Kidney (tissue), 14 donors: ENCODE data around the gene ITM2C. TPM values are rescaled to one million over a fixed set of nuclear protein-coding genes. Genes with fewer than 3 reads are reported as not detected.

Experiments used
- DNase-seq, 5 donors: peaks; one replicate each; pipeline ENCODE4 v3.0.0-alpha.2; 2013 to 2020
- FAIRE-seq: peaks from 2 replicates; lab custom pipeline; 2012; peaks lifted over from hg19 to GRCh38; lab: Jason Lieb, UNC
- H3K27ac ChIP-seq, 2 donors: one replicate each; pipeline ENCODE4 v1.7.0; 2013; ENCODE audit warnings: low read depth in 2 of 2, low read length in 2 of 2, inconsistent platforms in 1 of 2
- H3K27me3 ChIP-seq: one replicate; pipeline ENCODE4 v1.7.1; 2013; ENCODE audit warnings: low read length, inconsistent platforms; ENCODE audit not compliant: control insufficient read depth, insufficient read depth
- H3K36me3 ChIP-seq, 3 donors: one replicate each; pipeline versions ENCODE4 v1.7.0 to v1.7.1; 2013; ENCODE audit warnings: low read length in 3 of 3, control low read depth in 1 of 3, inconsistent platforms in 1 of 3; ENCODE audit not compliant: insufficient read depth in 3 of 3, control insufficient read depth in 2 of 3
- H3K4me1 ChIP-seq, 3 donors: one replicate each; pipeline versions ENCODE4 v1.7.0 to v1.7.1; 2013; ENCODE audit warnings: low read length in 3 of 3, inconsistent platforms in 1 of 3, low read depth in 1 of 3; ENCODE audit not compliant: control insufficient read depth in 2 of 3, insufficient read depth in 2 of 3
- H3K4me3 ChIP-seq, 3 donors: one replicate each; pipeline versions ENCODE4 v1.7.0 to v1.8.1; 2013; ENCODE audit warnings: low read length in 3 of 3, control low read depth in 1 of 3, inconsistent platforms in 1 of 3
- H3K9ac ChIP-seq, 3 donors: one replicate each; pipeline versions ENCODE4 v1.7.0 to v1.7.1; 2013; ENCODE audit warnings: low read length in 3 of 3, control low read depth in 1 of 3, inconsistent platforms in 1 of 3
- H3K9me3 ChIP-seq, 3 donors: one replicate each; pipeline versions ENCODE4 v1.7.0 to v1.7.1; 2013; ENCODE audit warnings: low read length in 3 of 3, control low read depth in 1 of 3, inconsistent platforms in 1 of 3; ENCODE audit not compliant: control insufficient read depth in 2 of 3, insufficient read depth in 1 of 3
- intact Hi-C: fragments of 100-400 bp; cut with DNase I; formaldehyde crosslinking; loops from one replicate; pipeline ENCODE4 v1.11.1; 2022
- polyA plus RNA-seq: library from polyadenylated mRNA; stranded (reverse); fragments of 350-450 nt; fragmentation: Illumina TruSeq; extraction: RNeasy Lipid Tissue Mini Kit (QIAGEN cat#74804); gene quantifications from one replicate; pipeline ENCODE4 v1.2.3, GENCODE V29; 2014; ENCODE audit warnings: low read depth, low replicate concordance; ENCODE audit not compliant: insufficient read depth
- total RNA-seq: library from RNA; stranded (reverse); fragmentation: NEBNext Ultra II Directional; extraction: Animal tissue kit (Norgen Biotek cat#: 25700); gene quantifications from one replicate; pipeline ENCODE4 v1.2.1, GENCODE V29; 2021
- TF ChIP-seq, protein P1 (sequence below): IDR thresholded peaks from 3 replicates; pipeline ENCODE4 v1.5.1; 2012; ENCODE audit warnings: mild to moderate bottlenecking, moderate library complexity, borderline replicate concordance; ENCODE audit not compliant: insufficient read depth; ENCODE audit errors: extremely low read depth
- donor health status: control.
- donor health status: control.
- donor health status: control.
- donor health status: control.
- donor health status: control.
- donor health status: DM: yes; HTN: yes; CAD: no.
- donor health status: Normal renal cell carcinoma (clear cell type).

ITM2C gene
- total and polyA plus RNA-seq, 2 donors from 2014 or later, result 308 to 1,131 TPM

- H3K4me3 ChIP-seq, result no peak within 1 kb of the TSS
- DNase-seq (peak in 1 of 5 donors; percentile 28), FAIRE-seq (no peak)
- TF ChIP-seq, protein P1, sequence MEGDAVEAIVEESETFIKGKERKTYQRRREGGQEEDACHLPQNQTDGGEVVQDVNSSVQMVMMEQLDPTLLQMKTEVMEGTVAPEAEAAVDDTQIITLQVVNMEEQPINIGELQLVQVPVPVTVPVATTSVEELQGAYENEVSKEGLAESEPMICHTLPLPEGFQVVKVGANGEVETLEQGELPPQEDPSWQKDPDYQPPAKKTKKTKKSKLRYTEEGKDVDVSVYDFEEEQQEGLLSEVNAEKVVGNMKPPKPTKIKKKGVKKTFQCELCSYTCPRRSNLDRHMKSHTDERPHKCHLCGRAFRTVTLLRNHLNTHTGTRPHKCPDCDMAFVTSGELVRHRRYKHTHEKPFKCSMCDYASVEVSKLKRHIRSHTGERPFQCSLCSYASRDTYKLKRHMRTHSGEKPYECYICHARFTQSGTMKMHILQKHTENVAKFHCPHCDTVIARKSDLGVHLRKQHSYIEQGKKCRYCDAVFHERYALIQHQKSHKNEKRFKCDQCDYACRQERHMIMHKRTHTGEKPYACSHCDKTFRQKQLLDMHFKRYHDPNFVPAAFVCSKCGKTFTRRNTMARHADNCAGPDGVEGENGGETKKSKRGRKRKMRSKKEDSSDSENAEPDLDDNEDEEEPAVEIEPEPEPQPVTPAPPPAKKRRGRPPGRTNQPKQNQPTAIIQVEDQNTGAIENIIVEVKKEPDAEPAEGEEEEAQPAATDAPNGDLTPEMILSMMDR, result no peak
- H3K9ac ChIP-seq, result no peak within 1 kb of the TSS
- H3K27me3 ChIP-seq, result no peaks in the 10 kb centered on the region
- H3K4me1 ChIP-seq, result no peaks in the 10 kb centered on the region
- intact Hi-C loops, result no loop called here
- no peak within 1 kb of the TSS for H3K27ac ChIP-seq
- H3K36me3 ChIP-seq, result no peaks in the 10 kb centered on the region
- H3K9me3 ChIP-seq, result no peaks in the 10 kb centered on the region
Measured at GRCh38 chr2:230924470-230925341, 60.0 kb downstream of the ITM2C start, which contains the start of gene GPR55. GPR55 (minus strand) TSS chr2:230925242; CDS start chr2:230910962, 14,280 bp downstream.

- no peak for FAIRE-seq
- TF ChIP-seq, protein P1, result no peak
- Histone ChIP-seq H3K27me3 (no peaks in the 10 kb centered on the region), H3K9me3 (no peaks in the 10 kb centered on the region), H3K4me1 (no peaks in the 10 kb centered on the region), H3K27ac (no peak overlapping the region), H3K4me3 (no peak overlapping the region), H3K36me3 (no peaks in the 10 kb centered on the region), H3K9ac (no peak overlapping the region)
- intact Hi-C loops, result no loop called here
- DNase-seq, result peak in 1 of 5 donors; percentile 22
Measured at GRCh38 chr2:230925443-230925878, 60.7 kb downstream of the ITM2C start.

DNA sequence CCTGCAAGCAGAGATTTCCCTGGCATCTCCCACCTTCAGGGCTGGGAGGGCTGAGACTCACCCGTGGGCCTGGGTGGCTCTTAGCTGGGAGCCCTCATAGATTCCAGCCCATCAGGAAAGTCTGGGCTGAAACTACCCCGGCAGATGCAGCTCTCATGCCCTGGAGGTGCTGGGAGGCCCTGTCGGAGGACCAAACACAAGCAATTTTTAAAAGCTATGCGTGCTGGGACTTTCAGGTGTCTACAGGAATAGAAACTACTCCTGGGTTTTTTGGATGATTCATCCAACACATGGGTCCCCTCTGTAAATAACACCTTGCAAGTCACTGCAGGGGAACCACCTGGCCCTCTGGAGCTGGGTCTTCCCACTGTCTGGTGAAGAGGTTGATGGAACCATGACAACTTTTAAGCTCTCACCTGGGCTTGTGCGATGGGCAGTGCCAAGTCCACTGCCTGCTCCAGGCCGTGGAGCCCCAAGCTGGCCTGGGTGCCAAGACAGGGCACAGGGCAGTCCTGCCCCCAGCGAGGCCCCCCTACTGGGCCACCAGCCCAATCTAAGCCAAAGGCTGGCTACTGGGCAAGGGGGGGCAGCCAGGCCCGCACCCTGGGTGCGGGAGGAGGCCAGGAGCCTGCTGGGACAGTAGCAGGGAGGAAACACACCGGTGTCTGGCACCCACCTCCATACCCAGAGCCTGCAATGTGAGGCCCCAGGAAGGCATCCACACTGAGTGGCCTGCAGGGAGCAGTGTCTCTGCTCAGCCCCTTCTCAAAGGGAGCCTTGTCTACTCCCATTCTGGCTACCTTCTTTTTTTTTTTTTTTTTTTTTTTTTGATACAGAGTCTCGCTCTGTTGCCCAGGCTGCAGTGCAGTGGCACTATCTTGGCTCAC lies 61.4 kb downstream of the ITM2C start:
- Histone ChIP-seq H3K9me3 (no peaks in the 10 kb centered on the region), H3K4me1 (no peaks in the 10 kb centered on the region), H3K9ac (no peak overlapping the region), H3K36me3 (no peaks in the 10 kb centered on the region), H3K4me3 (no peak overlapping the region), H3K27me3 (no peaks in the 10 kb centered on the region), H3K27ac (no peak overlapping the region)
- no peak for FAIRE-seq
- TF ChIP-seq, protein P1, result no peak
- DNase-seq, result peak in 1 of 5 donors; percentile 24
- intact Hi-C loops, result no loop called here
